HUES64 (cell line): ENCODE measurements around the gene SHISA2. TPM values are rescaled to one million over a fixed set of nuclear protein-coding genes. Genes with fewer than 3 reads are reported as not detected.
"Not testable (repeated sequence)": the region's sequence is repeated elsewhere in the genome, so short reads cannot be mapped to it uniquely, and the experiment has no call there.

Source experiments
- H3K27ac ChIP-seq: 2 replicates; pipeline ENCODE4 v1.7.0; 2013; ENCODE audit warnings: low read depth, low read length, inconsistent platforms
- H3K27me3 ChIP-seq: 2 replicates; pipeline ENCODE4 v1.6.1; 2013; ENCODE audit warnings: mild to moderate bottlenecking, low read length; ENCODE audit not compliant: insufficient read depth
- H3K36me3 ChIP-seq: 2 replicates; pipeline ENCODE4 v1.6.1; 2013; ENCODE audit warnings: mild to moderate bottlenecking, low read length; ENCODE audit not compliant: insufficient read depth
- H3K4me1 ChIP-seq: 2 replicates; pipeline ENCODE4 v1.6.1; 2013; ENCODE audit warnings: mild to moderate bottlenecking, low read length, moderate library complexity; ENCODE audit not compliant: insufficient read depth
- H3K4me3 ChIP-seq: 2 replicates; pipeline ENCODE4 v1.5.1; 2013; ENCODE audit warnings: mild to moderate bottlenecking, low read length, moderate library complexity
- H3K9ac ChIP-seq: 2 replicates; pipeline ENCODE4 v1.6.1; 2013; ENCODE audit warnings: mild to moderate bottlenecking, low read depth, low read length
- H3K9me3 ChIP-seq: 2 replicates; pipeline ENCODE4 v1.6.1; 2013; ENCODE audit warnings: low read depth, low read length; ENCODE audit not compliant: insufficient read depth
- WGBS: fragments of 150-250, 120-280 bp; methylation state at CpG from one replicate; pipeline ENCODE4 v1.1.7; 2013; ENCODE audit warnings: missing lambda C conversion rate; 5-methylcytosine and 5-hydroxymethylcytosine counted together
- polyA plus RNA-seq, 2 experiments: library from polyadenylated mRNA; stranded (reverse); fragments of 50-300 nt; gene quantifications; one replicate each; pipeline ENCODE4 v1.2.3, GENCODE V29; 2013

SHISA2 gene
- 8.2 TPM for polyA plus RNA-seq (2013, experiment 1 of 2)
- polyA plus RNA-seq (2013, experiment 2 of 2), result 7.2 TPM

- H3K27ac ChIP-seq, result no peak within 1 kb of the TSS
- peaks cover 4% of the 10 kb centered on the region; the same call in 1 of the 2 replicates for H3K36me3 ChIP-seq
- WGBS, result 2% methylated on average over 71 of the region's 72 CpGs
- peaks cover 55% of the 10 kb centered on the region for H3K27me3 ChIP-seq
- peak within 1 kb of the TSS; percentile 66 for H3K9ac ChIP-seq
- peaks cover 7% of the 10 kb centered on the region for H3K4me1 ChIP-seq
- no peaks in the 10 kb centered on the region for H3K9me3 ChIP-seq
- peak within 1 kb of the TSS; percentile 61 for H3K4me3 ChIP-seq
Observed at GRCh38 chr13:26051657-26052311, at the start of gene SHISA2. TSS of gene SHISA2 (minus strand) at chr13:26052016. CDS start at chr13:26050975, 1,041 bp downstream.

DNA sequence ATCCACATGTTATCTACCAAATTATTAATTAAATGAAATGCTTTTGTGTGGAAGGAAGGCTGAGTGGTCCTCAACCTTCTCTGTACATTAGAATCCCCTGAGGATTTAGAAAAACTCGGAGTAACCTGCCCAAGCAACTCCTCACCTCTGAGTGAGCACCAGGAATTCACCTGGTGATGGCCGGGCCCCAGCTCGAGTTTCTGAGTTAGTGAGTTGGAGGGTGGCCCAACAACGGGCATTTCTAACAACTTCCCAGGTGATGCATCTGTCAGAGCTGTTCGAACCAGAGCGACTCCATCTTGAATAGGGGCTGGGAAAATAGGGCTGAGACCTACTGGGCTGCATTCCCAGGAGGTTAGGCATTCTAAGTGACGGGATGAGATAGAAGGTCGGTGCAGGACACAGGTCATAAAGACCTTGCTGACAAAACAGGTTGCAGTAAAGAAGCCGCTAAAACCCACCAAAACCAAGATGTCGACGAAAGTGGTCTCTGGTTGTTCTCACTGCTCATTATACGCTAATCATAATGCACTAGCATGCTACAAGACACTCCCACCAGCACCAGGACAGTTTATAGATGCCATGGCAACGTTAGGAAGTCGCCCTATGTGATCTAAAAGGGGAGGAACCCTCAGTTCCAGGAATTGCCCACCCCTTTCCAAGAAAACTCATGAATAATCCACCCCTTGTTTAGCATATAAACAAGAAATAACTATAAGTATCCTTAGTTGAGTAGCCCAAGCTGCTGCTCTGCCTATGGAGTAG, 44.2 kb upstream of the SHISA2 start:
- Histone ChIP-seq H3K27me3 (no peaks in the 10 kb centered on the region), H3K9me3 (peaks cover 5% of the 10 kb centered on the region; the same call in 1 of the 2 replicates), H3K4me1 (no peaks in the 10 kb centered on the region), H3K4me3 (no peak overlapping the region), H3K9ac (no peak overlapping the region), H3K36me3 (no peaks in the 10 kb centered on the region), H3K27ac (no peak overlapping the region)
- 85% methylated on average over 14 of the region's 14 CpGs for WGBS

GRCh38 chr13:26095338-26095737, 43.5 kb upstream of the SHISA2 start:
- H3K27me3 ChIP-seq, result no peaks in the 10 kb centered on the region
- H3K9me3 ChIP-seq, result peaks cover 6% of the 10 kb centered on the region; the same call in 1 of the 2 replicates
- no peaks in the 10 kb centered on the region for H3K36me3 ChIP-seq
- H3K4me1 ChIP-seq, result no peaks in the 10 kb centered on the region
- no peak overlapping the region for H3K27ac ChIP-seq
- H3K9ac ChIP-seq, result no peak overlapping the region
- no peak overlapping the region for H3K4me3 ChIP-seq
- 100% methylated on average over 1 of the region's 1 CpG for WGBS

DNA sequence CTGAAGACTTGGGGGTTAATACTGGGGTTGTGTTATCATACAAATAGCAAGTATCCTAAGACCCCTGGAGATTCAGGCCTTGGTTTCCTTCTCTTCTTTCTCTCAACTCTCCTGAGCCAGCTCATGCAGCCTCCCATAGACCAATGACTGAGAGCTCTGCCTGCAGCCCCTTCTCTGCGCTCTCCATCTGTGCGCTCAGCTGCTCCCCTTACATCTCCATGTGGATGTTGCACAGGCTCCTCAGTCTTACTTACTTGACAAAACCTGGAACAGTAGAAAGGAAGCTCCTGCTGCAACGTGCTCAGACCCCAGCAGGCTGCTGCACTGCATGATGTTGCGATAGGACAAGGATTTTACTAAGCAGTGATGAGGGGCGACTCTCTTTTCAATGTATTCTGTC, 25.0 kb upstream of the SHISA2 start:
- H3K36me3 ChIP-seq, H3K27ac ChIP-seq, H3K4me1 ChIP-seq, H3K4me3 ChIP-seq, H3K9ac ChIP-seq, H3K27me3 ChIP-seq, H3K9me3 ChIP-seq: not testable (repeated sequence)
- WGBS, result 89% methylated on average over 5 of the region's 5 CpGs

DNA sequence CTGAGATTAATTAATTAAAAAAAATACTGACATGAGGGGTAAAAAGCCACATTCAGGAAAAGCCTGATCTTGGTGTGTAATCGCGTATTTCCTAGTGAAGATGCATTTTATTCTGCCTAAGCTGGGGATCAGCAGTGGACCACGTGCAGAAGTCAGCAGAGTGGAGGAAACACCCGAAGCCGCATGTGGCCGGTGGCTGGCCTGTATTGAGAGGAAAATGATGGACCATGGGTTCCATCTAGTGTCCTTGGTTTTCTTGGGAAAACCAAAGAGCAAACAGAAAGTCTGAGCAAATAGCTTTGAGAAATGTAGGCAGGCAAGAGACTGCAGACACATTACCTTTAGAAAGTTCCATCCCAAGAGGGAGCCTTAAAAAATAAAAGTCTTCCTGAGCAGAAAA, 23.7 kb upstream of the SHISA2 start:
- WGBS, result 82% methylated on average over 6 of the region's 6 CpGs
- no peaks in the 10 kb centered on the region for H3K27me3 ChIP-seq
- H3K9me3 ChIP-seq, result no peaks in the 10 kb centered on the region
- H3K9ac ChIP-seq, result no peak overlapping the region
- H3K36me3 ChIP-seq, result no peaks in the 10 kb centered on the region
- no peak overlapping the region for H3K4me3 ChIP-seq
- H3K27ac ChIP-seq, result no peak overlapping the region
- H3K4me1 ChIP-seq, result no peaks in the 10 kb centered on the region

DNA sequence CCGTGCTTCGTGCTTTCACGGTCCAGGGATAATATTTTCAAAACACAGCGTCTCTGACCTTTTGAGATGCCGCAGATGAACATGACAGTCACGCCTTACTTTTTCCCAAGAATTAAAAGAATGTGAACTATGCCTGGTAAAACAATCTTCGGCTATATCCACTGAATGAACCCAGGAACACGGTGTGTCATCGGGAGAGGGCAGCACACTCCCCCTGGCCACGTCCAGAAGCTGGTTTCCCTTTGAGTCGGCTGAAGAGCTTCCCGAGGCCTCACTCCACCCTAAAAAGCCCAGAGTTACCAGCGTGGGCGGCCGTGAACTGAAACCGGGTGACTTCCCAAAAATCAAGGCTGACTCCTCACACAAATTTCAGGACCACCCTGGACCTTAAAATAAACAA, 22.9 kb upstream of the SHISA2 start:
- H3K9me3 ChIP-seq, result no peaks in the 10 kb centered on the region
- no peak overlapping the region for H3K27ac ChIP-seq
- H3K36me3 ChIP-seq, result no peaks in the 10 kb centered on the region
- no peaks in the 10 kb centered on the region for H3K4me1 ChIP-seq
- 81% methylated on average over 16 of the region's 16 CpGs for WGBS
- no peaks in the 10 kb centered on the region for H3K27me3 ChIP-seq
- H3K9ac ChIP-seq, result no peak overlapping the region
- H3K4me3 ChIP-seq, result no peak overlapping the region

- H3K9me3 ChIP-seq, H3K4me1 ChIP-seq, H3K27ac ChIP-seq, H3K9ac ChIP-seq, H3K36me3 ChIP-seq, H3K27me3 ChIP-seq, H3K4me3 ChIP-seq: not testable (repeated sequence)
- WGBS, result 67% methylated on average over 1 of the region's 7 CpGs
Observed at GRCh38 chr13:26072335-26072734, 20.5 kb upstream of the SHISA2 start.

GRCh38 chr13:26071691-26072090, 19.9 kb upstream of the SHISA2 start:
- Histone ChIP-seq H3K27ac (no peak overlapping the region), H3K9me3 (no peaks in the 10 kb centered on the region), H3K4me3 (no peak overlapping the region), H3K36me3 (no peaks in the 10 kb centered on the region), H3K9ac (no peak overlapping the region), H3K27me3 (no peaks in the 10 kb centered on the region), H3K4me1 (no peaks in the 10 kb centered on the region)
- WGBS, result 88% methylated on average over 2 of the region's 2 CpGs

DNA sequence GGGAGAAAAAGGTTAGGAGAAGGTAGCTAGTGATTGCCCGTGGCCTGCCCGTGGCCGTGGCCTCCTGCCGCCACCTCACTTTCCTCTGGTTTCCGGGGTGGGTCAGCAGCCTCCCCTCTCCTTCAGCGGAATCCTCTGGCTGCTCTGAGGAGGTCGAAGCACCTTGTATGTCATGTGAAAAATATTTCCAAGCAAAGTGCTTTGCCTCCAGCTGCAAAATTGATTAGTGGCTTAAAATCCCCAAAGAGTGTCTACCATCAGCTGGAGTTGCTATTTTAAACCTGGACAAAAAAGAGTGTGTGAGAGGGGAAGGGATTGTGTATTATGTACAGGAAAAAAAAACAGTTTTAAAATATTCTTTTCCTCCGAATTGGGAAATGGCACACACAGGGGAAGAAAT, 17.8 kb upstream of the SHISA2 start:
- H3K9ac ChIP-seq, H3K27ac ChIP-seq, H3K27me3 ChIP-seq, H3K9me3 ChIP-seq, H3K4me3 ChIP-seq, H3K36me3 ChIP-seq, H3K4me1 ChIP-seq: not testable (repeated sequence)
- 94% methylated on average over 7 of the region's 8 CpGs for WGBS

GRCh38 chr13:26068372-26068771, 16.6 kb upstream of the SHISA2 start:
- not testable (repeated sequence) for H3K27me3 ChIP-seq, H3K9me3 ChIP-seq, H3K27ac ChIP-seq, H3K9ac ChIP-seq, H3K4me1 ChIP-seq, H3K36me3 ChIP-seq, H3K4me3 ChIP-seq
- WGBS, result 98% methylated on average over 2 of the region's 2 CpGs

- Histone ChIP-seq H3K27me3 (no peaks in the 10 kb centered on the region), H3K9ac (no peak overlapping the region), H3K4me1 (no peaks in the 10 kb centered on the region), H3K9me3 (no peaks in the 10 kb centered on the region), H3K4me3 (no peak overlapping the region), H3K27ac (no peak overlapping the region), H3K36me3 (no peaks in the 10 kb centered on the region)
- 81% methylated on average over 3 of the region's 3 CpGs for WGBS
Observed at GRCh38 chr13:26067601-26068000, 15.8 kb upstream of the SHISA2 start.
